T-cell (primary cell): ENCODE results near the gene PRPF38A. TPM values are rescaled to one million over a fixed set of nuclear protein-coding genes. Genes with fewer than 3 reads are reported as not detected.

ENCODE experiments used
- ATAC-seq, 4 experiments: fragments of 200-7000 bp in 3 of 4; fragments of 150-1000 bp in 1 of 4; cut with Tn5 transposase; replicated peaks in 1 of 4; 1 replicate in 3 of 4; 2 replicates in 1 of 4; pipeline ENCODE4 v1.10.0; 2021; ENCODE audit warnings: moderate library complexity in 3 of 4, mild to moderate bottlenecking in 2 of 4, moderate number of reproducible peaks in 1 of 4
- CTCF ChIA-PET, 2 donors: fragments of 300-600 bp; sonication (Branson Sonifier 250); formaldehyde crosslinking; loops; one replicate each; lab custom pipeline; 2022; ENCODE audit warnings: antibody characterized with exemption in 2 of 2; lab: Charles Lee
- POLR2A ChIA-PET, 2 donors: fragments of 300-600 bp; sonication (Branson Sonifier 250); formaldehyde crosslinking; loops; one replicate each; lab custom pipeline; 2022; ENCODE audit warnings: antibody characterized with exemption in 2 of 2; lab: Charles Lee
- DNase-seq, 35 experiments: peaks; one replicate each; pipeline versions ENCODE4 v3.0.0 to v3.0.0-alpha.2; 2013 to 2023
- H3K27ac ChIP-seq: one replicate; pipeline ENCODE4 v1.5.1; 2013; ENCODE audit warnings: low read length
- H3K27me3 ChIP-seq, 2 experiments: replicated peaks in 1 of 2; 1 replicate in 1 of 2; 2 replicates in 1 of 2; pipeline versions ENCODE4 v1.6.1 to v1.7.0; 2013; ENCODE audit warnings: low read length in 1 of 2, mixed read lengths in 1 of 2; ENCODE audit not compliant: control insufficient read depth in 2 of 2, insufficient read depth in 2 of 2; ENCODE audit errors: extremely low read depth in 1 of 2
- H3K36me3 ChIP-seq, 2 donors: 1 replicate in 1 of 2; 2 replicates in 1 of 2; pipeline versions ENCODE4 v1.6.1 to v1.7.0; 2013; ENCODE audit warnings: low read length in 1 of 2; ENCODE audit not compliant: control insufficient read depth in 2 of 2, insufficient read depth in 1 of 2; ENCODE audit errors: extremely low read depth in 1 of 2
- H3K4me1 ChIP-seq, 2 experiments: 1 replicate in 1 of 2; 2 replicates in 1 of 2; pipeline versions ENCODE4 v1.6.1 to v1.7.0; 2013; ENCODE audit warnings: low read length in 2 of 2, mixed read lengths in 1 of 2; ENCODE audit not compliant: insufficient read depth in 2 of 2, control insufficient read depth in 1 of 2; ENCODE audit errors: extremely low read depth in 1 of 2
- H3K4me3 ChIP-seq, 2 donors: 1 replicate in 1 of 2; 2 replicates in 1 of 2; pipeline versions ENCODE4 v1.5.1 to v1.7.0; 2013; ENCODE audit warnings: mild to moderate bottlenecking in 2 of 2, low read length in 1 of 2, moderate library complexity in 1 of 2; ENCODE audit not compliant: control insufficient read depth in 1 of 2; ENCODE audit errors: extremely low read depth in 1 of 2
- H3K9me3 ChIP-seq: 2 replicates; pipeline ENCODE4 v1.7.0; 2013
- H3K27ac Mint-ChIP-seq, 2 donors: one replicate each; pipeline ENCODE4 v1.8.0; 2020 to 2021; ENCODE audit warnings: mild to moderate bottlenecking in 2 of 2, mixed read lengths in 2 of 2
- H3K27me3 Mint-ChIP-seq, 2 donors: one replicate each; pipeline ENCODE4 v1.8.0; 2021 to 2022; ENCODE audit warnings: mixed read lengths in 2 of 2
- H3K36me3 Mint-ChIP-seq: one replicate; pipeline ENCODE4 v1.8.0; 2021; ENCODE audit warnings: mixed read lengths
- H3K4me1 Mint-ChIP-seq, 3 donors: one replicate each; pipeline ENCODE4 v1.8.0; 2020 to 2022; ENCODE audit warnings: mixed read lengths in 3 of 3, mild to moderate bottlenecking in 1 of 3
- H3K4me3 Mint-ChIP-seq, 3 donors: one replicate each; pipeline ENCODE4 v1.8.0; 2020 to 2022; ENCODE audit warnings: mild to moderate bottlenecking in 3 of 3, mixed read lengths in 3 of 3, moderate library complexity in 3 of 3
- H3K9me3 Mint-ChIP-seq, 3 donors: one replicate each; pipeline ENCODE4 v1.8.0; 2020 to 2022; ENCODE audit warnings: mixed read lengths in 3 of 3
- WGBS: methylation state at CpG from one replicate; pipeline ENCODE4 v1.1.5; 2013; ENCODE audit warnings: missing lambda C conversion rate; ENCODE audit not compliant: insufficient coverage; 5-methylcytosine and 5-hydroxymethylcytosine counted together
- total RNA-seq, 35 experiments: library from RNA in 6 of 35; stranded (reverse) in 6 of 35; fragments of 120-200 nt in 1 of 35; gene quantifications; one replicate each; pipeline versions ENCODE4 v1.2.1 to v1.2.4 and lab custom pipeline; 2013 to 2026

Gene PRPF38A
- total RNA-seq, 5 donors from 2014 or later (not counting 1 experiment from before 2014, with no cell fraction given) = 58.6 to 66.1 (median 64.7) TPM

DNA sequence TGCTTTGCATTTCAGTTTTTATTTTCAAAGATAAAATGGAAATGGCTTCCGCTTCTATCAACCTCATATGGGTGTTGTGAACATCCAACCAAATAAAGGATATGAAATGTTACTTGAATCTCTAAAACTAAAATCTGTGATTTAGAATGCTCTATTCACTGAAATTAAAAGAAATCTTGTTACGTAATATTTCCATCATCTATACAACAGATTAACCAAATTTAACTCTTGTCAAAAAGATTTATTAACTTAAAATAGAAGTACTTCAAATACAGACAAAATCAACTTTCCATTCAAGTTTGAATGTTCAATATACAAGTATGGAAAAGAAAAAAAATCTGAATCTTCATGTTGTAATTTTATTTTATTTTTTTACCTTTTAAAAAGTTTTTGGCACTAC lies 18.7 kb downstream of the PRPF38A start:
- WGBS = no CpG with 5 or more reads among the region's 2 CpGs

GRCh38 chr1:52423771-52424170 lies 19.4 kb downstream of the PRPF38A start:
- H3K36me3 Mint-ChIP-seq = peaks cover 33% of the 10 kb centered on the region
- H3K27ac ChIP-seq = peak overlapping the region; percentile 69
- H3K36me3 ChIP-seq = peaks cover 2 to 17% of the 10 kb centered on the region in 2 donors
- no peaks in the 10 kb centered on the region for H3K27me3 Mint-ChIP-seq
- peak; percentile 44 to 85 (median 73) for DNase-seq
- ATAC-seq = peak; percentile 87 to 88 (median 88)
- H3K27ac Mint-ChIP-seq = peak overlapping the region; percentile 83 to 92
- peaks cover 28 to 45% of the 10 kb centered on the region in 2 experiments for H3K4me1 ChIP-seq
- H3K9me3 ChIP-seq = no peaks in the 10 kb centered on the region
- CTCF ChIA-PET = interaction anchor here in 1 of 2 donors (0.6 to 2.5 kb wide), 7 partner anchors 8 to 263 kb away, joined by 3 to 38 read pairs (median 3); partner anchors contain the start of genes ORC1, PRPF38A and TUT4
- no peaks in the 10 kb centered on the region for H3K27me3 ChIP-seq
- POLR2A ChIA-PET = interaction anchor here (0.6 to 2.0 kb wide), 6 partner anchors 16 to 153 kb away, joined by 3 to 31 read pairs (median 6); partner anchors contain the start of genes ORC1 (in 2 of the 2) and PRPF38A (in 2 of the 2)
- peak overlapping the region; percentile 49 to 72 (median 66) for H3K4me3 Mint-ChIP-seq
- H3K9me3 Mint-ChIP-seq = no peaks in the 10 kb centered on the region
- H3K4me1 Mint-ChIP-seq = peaks cover 54 to 62% (median 57%) of the 10 kb centered on the region in 3 donors
- 3% methylated on average over 3 of the region's 9 CpGs for WGBS
- peak overlapping the region; percentile 16 to 23 for H3K4me3 ChIP-seq

More for the DNA sequence above, 18.7 kb downstream of the PRPF38A start:
- no peaks in the 10 kb centered on the region for H3K27me3 Mint-ChIP-seq
- peak overlapping the region; percentile 69 for H3K27ac ChIP-seq
- H3K4me1 Mint-ChIP-seq = peaks cover 54 to 69% (median 62%) of the 10 kb centered on the region in 3 donors
- H3K36me3 Mint-ChIP-seq = peaks cover 34% of the 10 kb centered on the region
- DNase-seq (no peak), ATAC-seq (no peak)
- H3K9me3 Mint-ChIP-seq = no peaks in the 10 kb centered on the region
- peak overlapping the region; percentile 55 to 84 for H3K27ac Mint-ChIP-seq
- CTCF ChIA-PET = interaction anchor here in 1 of 2 donors (0.6 to 2.5 kb wide), 5 partner anchors 8 to 263 kb away, joined by 3 to 38 read pairs (median 3); partner anchors contain the start of genes ORC1, PRPF38A and TUT4
- H3K9me3 ChIP-seq = no peaks in the 10 kb centered on the region
- H3K27me3 ChIP-seq = no peaks in the 10 kb centered on the region
- H3K4me3 ChIP-seq = no peak overlapping the region
- peaks cover 2 to 22% of the 10 kb centered on the region in 2 donors for H3K36me3 ChIP-seq
- H3K4me1 ChIP-seq = peaks cover 28 to 50% of the 10 kb centered on the region in 2 experiments
- no peak overlapping the region for H3K4me3 Mint-ChIP-seq
- POLR2A ChIA-PET = interaction anchor here (0.6 to 2.0 kb wide), 4 partner anchors 17 to 47 kb away, joined by 3 to 31 read pairs (median 8); partner anchors contain the start of genes ORC1 (in 2 of the 2) and PRPF38A (in 2 of the 2)

DNA sequence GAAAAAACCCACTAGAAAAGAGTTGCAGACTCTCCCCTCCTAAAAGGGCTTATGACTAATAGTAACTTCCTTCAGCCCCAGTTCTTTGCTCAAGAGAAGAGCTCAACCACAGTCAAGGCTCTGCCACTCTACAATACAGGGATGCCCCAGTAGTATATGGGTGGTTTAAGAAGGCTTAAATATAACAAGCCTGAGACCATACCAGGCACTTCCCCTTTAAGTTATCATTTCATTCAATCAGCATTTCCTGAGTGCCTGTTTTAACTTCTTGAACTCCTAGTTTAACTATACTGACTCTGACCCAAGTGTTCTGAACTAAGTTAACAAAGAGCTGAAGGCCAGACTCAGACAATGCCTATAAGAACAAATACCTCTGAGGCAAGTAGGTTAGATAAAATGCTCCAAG lies 19.8 kb downstream of the PRPF38A start:
- H3K4me3 Mint-ChIP-seq = peak overlapping the region; percentile 49 to 72 (median 66)
- H3K4me3 ChIP-seq = peak overlapping the region; percentile 0 to 23
- peaks cover 23 to 43% of the 10 kb centered on the region in 2 experiments for H3K4me1 ChIP-seq
- H3K36me3 ChIP-seq = peaks cover 2 to 17% of the 10 kb centered on the region in 2 donors
- ChIA-PET CTCF (interaction anchor here in 1 of 2 donors (0.9 to 2.5 kb wide), 4 partner anchors 11 to 260 kb away, joined by 3 to 38 read pairs (median 4); partner anchors contain the start of genes ORC1, PRPF38A and TUT4), POLR2A (interaction anchor here (0.5 to 2.0 kb wide), 8 partner anchors 9 to 153 kb away, joined by 3 to 31 read pairs (median 6); partner anchors contain the start of genes ORC1 (in 2 of the 2) and PRPF38A (in 2 of the 2))
- H3K9me3 ChIP-seq = no peaks in the 10 kb centered on the region
- H3K27ac ChIP-seq = peak overlapping the region; percentile 69
- no peaks in the 10 kb centered on the region for H3K27me3 Mint-ChIP-seq
- peak in 28 of 35 experiments; percentile 7 to 73 (median 26) for DNase-seq
- H3K9me3 Mint-ChIP-seq = no peaks in the 10 kb centered on the region
- H3K36me3 Mint-ChIP-seq = peaks cover 34% of the 10 kb centered on the region
- ATAC-seq = peak; percentile 86 to 94 (median 93)
- peaks cover 52 to 57% (median 56%) of the 10 kb centered on the region in 3 donors for H3K4me1 Mint-ChIP-seq
- H3K27me3 ChIP-seq = no peaks in the 10 kb centered on the region
- H3K27ac Mint-ChIP-seq = peak overlapping the region; percentile 83 to 92

GRCh38 chr1:52424813-52425212 lies 20.4 kb downstream of the PRPF38A start:
- H3K9me3 Mint-ChIP-seq = no peaks in the 10 kb centered on the region
- Histone ChIP-seq H3K4me1 (peaks cover 20 to 40% of the 10 kb centered on the region in 2 experiments), H3K27me3 (no peaks in the 10 kb centered on the region), H3K4me3 (no peak overlapping the region), H3K9me3 (no peaks in the 10 kb centered on the region), H3K27ac (peak overlapping the region; percentile 69), H3K36me3 (peaks cover 2 to 17% of the 10 kb centered on the region in 2 donors)
- H3K36me3 Mint-ChIP-seq = peaks cover 30% of the 10 kb centered on the region
- WGBS = 90% methylated on average over 1 of the region's 1 CpG
- POLR2A ChIA-PET = interaction anchor here in 1 of 2 donors (0.5 to 2.0 kb wide), 5 partner anchors 9 to 20 kb away, joined by 3 to 31 read pairs (median 9); partner anchors contain the start of genes ORC1 and PRPF38A
- H3K27me3 Mint-ChIP-seq = no peaks in the 10 kb centered on the region
- peak overlapping the region; percentile 83 to 92 for H3K27ac Mint-ChIP-seq
- DNase-seq = peak in 1 of 35 experiments; percentile 21
- peak overlapping the region; percentile 49 to 72 (median 66) for H3K4me3 Mint-ChIP-seq
- no peak for ATAC-seq
- CTCF ChIA-PET = interaction anchor here in 1 of 2 donors (1.2 to 2.5 kb wide), 3 partner anchors 10 to 260 kb away, joined by 3 to 38 read pairs (median 3); partner anchors contain the start of genes ORC1 and PRPF38A
- H3K4me1 Mint-ChIP-seq = peaks cover 46 to 52% (median 50%) of the 10 kb centered on the region in 3 donors

- Mint-ChIP-seq H3K27ac (peak overlapping the region; percentile 83 to 93), H3K9me3 (no peaks in the 10 kb centered on the region), H3K4me3 (no peak overlapping the region), H3K36me3 (peaks cover 37% of the 10 kb centered on the region), H3K27me3 (no peaks in the 10 kb centered on the region), H3K4me1 (peaks cover 42 to 47% (median 43%) of the 10 kb centered on the region in 3 donors)
- no peak overlapping the region for H3K4me3 ChIP-seq
- no CpG with 5 or more reads among the region's 3 CpGs for WGBS
- no peaks in the 10 kb centered on the region for H3K9me3 ChIP-seq
- H3K4me1 ChIP-seq = peaks cover 19 to 40% of the 10 kb centered on the region in 2 experiments
- no peak for DNase-seq
- H3K27me3 ChIP-seq = no peaks in the 10 kb centered on the region
- peaks cover 2 to 19% of the 10 kb centered on the region in 2 donors for H3K36me3 ChIP-seq
- H3K27ac ChIP-seq = peak overlapping the region; percentile 6
- ATAC-seq = no peak
- ChIA-PET CTCF (interaction anchor here in 1 of 2 donors (0.6 to 1.0 kb wide), 2 partner anchors 9 to 441 kb away, joined by 3 to 4 read pairs; no protein-coding TSS in a partner anchor), POLR2A (interaction anchor here (0.5 to 0.6 kb wide), 4 partner anchors 108 to 289 kb away, joined by 3 to 6 read pairs (median 4); no protein-coding TSS in a partner anchor)
Measured at GRCh38 chr1:52426371-52426770, 22.0 kb downstream of the PRPF38A start.

DNA sequence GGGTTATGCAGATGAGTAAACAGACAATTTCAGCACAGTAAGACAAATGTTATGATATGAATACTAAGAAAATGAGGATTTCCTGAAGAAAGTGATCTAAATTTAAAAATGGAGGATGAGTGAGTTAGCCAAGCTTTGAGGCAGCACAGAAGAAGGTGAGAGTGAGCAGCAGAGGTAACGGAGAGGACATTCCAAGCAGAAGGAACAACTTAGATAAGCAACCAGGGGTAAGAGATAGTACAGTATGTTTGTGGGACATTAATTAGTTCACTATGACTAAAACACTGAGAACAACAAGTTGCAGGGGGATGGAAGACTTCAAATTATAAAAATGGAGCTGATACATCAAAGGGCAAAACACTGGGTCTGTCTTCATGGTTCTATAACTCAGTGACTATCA lies 22.8 kb downstream of the PRPF38A start:
- no CpG with 5 or more reads among the region's 1 CpG for WGBS
- Histone ChIP-seq H3K9me3 (no peaks in the 10 kb centered on the region), H3K4me1 (peaks cover 19 to 39% of the 10 kb centered on the region in 2 experiments), H3K27me3 (no peaks in the 10 kb centered on the region), H3K36me3 (peaks cover 2 to 19% of the 10 kb centered on the region in 2 donors), H3K4me3 (no peak overlapping the region), H3K27ac (no peak overlapping the region)
- Mint-ChIP-seq H3K27me3 (no peaks in the 10 kb centered on the region), H3K9me3 (no peaks in the 10 kb centered on the region), H3K36me3 (peaks cover 43% of the 10 kb centered on the region), H3K27ac (peak overlapping the region; percentile 40 to 83), H3K4me3 (no peak overlapping the region), H3K4me1 (peaks cover 41 to 42% (median 42%) of the 10 kb centered on the region in 3 donors)
- POLR2A ChIA-PET = interaction anchor here in 1 of 2 donors (1.1 kb wide), 1 partner anchor 81 kb away, joined by 4 read pairs; no protein-coding TSS in a partner anchor
- CTCF ChIA-PET = interaction anchor here (0.6 to 0.8 kb wide), 2 partner anchors 22 to 315 kb away, joined by 3 read pairs; no protein-coding TSS in a partner anchor
- ATAC-seq (no peak), DNase-seq (no peak)
